NCI-H2196 (cell line): ENCODE data around the gene NTPCR.
A peak's percentile ranks its signal among the peaks of the same experiment; 100 is the strongest.
"Not testable (repeated sequence)": the region's sequence is repeated elsewhere in the genome, so short reads cannot be mapped to it uniquely, and the experiment has no call there.

Experiments used
- DNase-seq: peaks from one replicate; lab custom pipeline; 2025; ENCODE audit not compliant: unreplicated experiment; lab: John Stamatoyannopoulos, UW

NTPCR gene

GRCh38 chr1:232925421-232926220 is 24.8 kb upstream of the NTPCR start:
- no peak for DNase-seq

GRCh38 chr1:232927166-232927565 is 23.2 kb upstream of the NTPCR start:
- DNase-seq = not testable (repeated sequence)

DNA sequence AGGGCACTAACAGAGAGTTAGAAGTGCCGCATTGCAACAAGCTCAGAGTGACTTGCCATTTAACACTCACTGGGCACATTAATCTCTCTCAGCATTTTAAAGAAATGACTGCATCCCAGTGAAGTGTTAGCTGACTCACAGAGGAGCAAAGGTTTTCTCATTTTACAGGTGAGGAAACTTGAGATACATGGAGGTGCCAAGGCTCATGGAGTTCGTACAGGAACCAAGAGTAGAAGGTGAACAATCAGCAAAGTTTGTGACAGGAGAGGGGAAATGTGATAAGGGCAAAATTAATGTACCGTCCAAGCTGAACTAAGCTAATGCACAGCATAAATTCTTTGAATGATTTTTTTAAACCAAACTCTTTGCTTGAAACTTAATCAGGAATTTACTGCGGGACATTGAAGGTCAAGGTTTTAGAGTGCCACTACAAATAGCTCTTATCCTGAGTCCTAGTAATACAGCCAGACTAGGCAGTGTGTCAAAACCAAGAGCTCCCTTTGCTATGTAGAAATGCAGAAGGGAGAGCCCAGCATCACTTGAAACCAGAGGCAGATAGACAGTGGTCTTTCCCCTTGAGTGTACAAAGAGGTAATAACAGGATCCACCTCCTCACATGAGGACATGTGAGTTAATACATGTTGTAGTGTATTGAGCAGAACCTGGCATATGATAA is 22.4 kb upstream of the NTPCR start:
- no peak for DNase-seq

DNA sequence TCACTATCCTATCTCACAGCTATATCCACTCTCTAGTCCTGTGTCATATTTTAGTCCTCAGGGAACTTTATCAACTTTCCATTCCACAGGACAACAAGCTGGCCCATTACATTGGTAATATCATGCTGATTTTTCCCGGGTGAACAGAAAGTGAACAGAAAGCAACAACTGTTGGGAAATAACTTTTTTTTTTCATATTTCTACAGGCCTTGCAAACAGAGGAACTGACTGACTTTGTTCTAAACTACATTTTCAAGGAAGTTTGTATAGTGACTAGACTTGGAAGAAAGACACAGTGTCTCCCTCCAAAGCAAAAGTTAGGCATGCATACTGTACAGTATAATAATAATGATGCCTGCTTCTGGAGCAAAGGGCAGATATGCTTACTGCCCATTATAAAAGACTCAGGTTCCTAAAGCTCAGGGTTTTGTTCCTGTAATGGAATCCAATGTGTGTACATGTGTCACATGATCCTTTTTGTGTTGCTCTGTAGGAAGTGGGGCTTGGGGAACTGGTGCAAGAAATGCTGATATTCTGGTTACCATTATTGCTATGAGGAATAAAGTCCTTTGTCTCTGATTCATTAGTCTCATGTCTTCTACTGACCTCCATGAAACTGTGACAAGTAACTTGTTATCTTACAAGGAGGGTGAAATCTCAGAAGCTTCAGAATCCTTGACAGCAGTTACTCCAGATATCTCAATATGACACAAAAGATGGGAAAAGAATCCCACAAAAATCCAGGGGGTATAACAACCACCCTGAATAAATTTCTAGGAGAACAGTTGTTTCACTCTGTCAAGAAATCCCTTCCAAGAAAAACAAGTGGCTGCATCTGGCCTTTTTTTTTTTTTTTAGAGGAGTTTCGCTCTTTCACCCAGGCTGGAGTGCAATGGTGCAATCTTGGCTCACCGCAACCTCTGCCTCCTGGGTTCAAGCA is 17.7 kb upstream of the NTPCR start:
- no peak for DNase-seq

GRCh38 chr1:232936941-232937340 is 13.5 kb upstream of the NTPCR start:
- DNase-seq = no peak

DNA sequence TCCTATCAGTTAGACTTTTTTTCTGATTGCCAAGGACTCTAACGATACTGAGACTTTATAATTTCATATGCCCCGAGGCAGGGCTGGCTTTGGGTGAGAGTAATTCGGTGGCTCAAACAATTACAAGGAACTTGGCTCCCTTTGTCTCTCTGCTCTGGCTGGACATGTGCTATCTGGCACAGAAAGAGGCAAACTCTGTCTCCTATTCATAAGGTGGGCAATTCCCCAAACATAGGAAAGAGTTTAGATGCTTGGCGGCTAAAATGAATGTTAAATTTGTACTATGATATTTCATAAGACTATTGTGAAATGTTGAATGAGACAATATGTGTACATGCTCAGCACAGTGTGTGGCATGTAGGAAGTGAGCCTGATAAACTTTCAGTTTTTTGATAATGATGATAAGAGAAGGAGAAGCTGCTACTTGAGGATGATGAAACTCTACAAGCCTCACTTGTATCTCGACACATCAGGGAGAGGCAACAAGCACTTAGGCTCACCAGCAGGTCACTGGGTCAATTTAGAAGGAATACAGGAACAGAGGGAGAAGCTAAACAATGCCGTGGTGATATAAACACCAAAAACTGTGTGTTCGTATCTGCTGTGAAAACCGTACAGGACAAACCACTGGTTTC is 12.6 kb upstream of the NTPCR start:
- DNase-seq = no peak

DNA sequence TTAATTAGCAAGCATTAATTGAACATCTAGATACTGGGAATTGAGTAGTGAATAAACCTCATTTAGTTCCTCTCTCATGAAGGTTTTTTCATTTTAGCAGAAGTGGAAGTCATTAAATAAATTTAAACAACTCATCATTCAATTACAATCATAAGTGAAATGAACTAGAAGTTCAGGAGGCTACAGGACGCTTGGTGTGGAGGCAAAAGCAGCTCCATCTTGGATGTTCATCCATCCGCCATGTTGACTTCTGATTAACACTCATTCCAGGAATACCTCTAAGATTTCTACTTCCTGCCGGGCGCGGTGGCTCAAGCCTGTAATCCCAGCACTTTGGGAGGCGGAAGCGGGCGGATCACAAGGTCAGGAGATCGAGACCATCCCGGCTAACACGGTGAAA is 11.5 kb upstream of the NTPCR start:
- DNase-seq = no peak

DNA sequence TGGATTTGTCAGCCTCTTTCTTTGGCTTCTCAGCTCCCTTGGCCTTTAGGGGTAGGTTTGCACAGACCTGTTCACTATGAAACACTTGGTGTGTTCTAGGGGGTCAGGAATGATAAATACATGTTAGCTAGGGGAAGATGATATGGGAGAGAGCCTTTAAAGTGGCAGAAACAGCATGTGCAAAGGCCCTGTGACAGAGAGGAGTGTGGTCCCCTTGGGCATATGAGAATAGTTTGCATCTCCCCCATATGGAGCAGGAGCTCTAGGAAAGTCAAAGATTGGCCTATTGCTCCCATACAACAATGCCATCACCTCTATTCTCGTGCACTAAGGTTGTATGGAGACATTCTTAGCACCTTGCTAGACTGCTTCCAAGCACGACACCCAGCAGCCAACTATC is 10.7 kb upstream of the NTPCR start:
- DNase-seq = no peak

DNA sequence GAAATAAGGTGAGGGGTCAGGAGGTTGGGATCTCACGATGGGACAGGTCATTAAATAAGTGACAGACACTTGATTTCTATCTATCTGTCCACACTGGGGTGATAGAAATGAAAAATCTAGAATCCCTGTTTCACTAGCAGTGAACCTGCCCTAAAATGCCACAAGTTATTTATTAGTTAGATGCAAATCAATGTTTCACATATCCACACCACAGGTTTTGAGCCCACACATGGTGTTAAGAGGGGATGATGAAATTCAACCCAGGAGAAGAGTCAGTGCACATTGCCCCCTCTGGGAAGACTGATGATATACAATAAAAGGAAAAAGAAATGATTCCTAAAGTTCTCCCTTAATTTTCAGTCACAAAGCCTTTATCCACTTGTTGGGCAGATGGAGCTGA is 10.1 kb upstream of the NTPCR start:
- no peak for DNase-seq

DNA sequence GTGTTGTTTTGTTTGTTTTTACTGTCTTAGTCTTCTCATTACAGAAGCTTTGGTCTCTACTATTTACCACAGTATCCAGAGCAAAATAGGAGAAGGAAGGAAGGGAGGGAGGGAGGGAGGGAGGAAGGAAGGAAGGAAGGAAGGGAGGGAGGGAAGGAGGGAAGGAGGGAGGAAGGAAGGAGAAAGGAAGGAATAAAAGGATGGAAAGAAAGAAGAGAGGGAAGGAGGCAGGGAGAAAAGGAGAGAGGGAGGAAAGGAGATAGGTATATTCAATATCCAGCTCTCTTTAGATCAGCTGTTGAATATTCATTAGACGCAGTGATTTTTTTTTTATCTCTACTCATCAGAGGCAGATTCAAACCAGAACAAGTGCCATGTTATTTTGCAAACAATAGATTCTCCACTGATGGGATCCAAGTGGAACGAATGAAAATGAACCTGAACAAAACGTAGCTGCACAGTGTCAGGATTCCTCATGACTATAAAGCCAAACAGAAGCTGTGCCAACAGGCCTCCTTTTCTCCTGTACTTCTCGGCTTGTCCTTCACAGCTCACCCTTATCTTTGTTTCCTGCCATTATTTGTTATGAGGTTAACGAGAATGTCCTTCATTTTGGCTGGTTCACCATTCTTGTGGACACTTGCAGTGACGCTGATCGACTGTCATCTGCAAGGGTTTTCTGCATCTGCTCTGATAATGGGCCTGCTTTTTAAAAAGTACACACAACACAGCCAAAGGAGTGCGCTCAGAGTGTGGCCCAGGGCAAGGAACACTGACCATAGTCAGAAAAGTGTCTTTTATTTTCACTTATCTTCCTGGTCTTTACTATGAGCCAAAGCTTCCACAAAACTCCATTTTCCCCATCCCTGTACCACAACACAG is 7.8 kb upstream of the NTPCR start:
- no peak for DNase-seq

- no peak for DNase-seq
Measured at GRCh38 chr1:232943679-232944252, 6.6 kb upstream of the NTPCR start.

GRCh38 chr1:232944347-232944746 is 6.1 kb upstream of the NTPCR start:
- no peak for DNase-seq

- DNase-seq = no peak
Measured at GRCh38 chr1:232949636-232950196, 695 bp upstream of the NTPCR start.

- no peak for DNase-seq
Measured at GRCh38 chr1:232951180-232951579, 769 bp downstream of the NTPCR start.

DNA sequence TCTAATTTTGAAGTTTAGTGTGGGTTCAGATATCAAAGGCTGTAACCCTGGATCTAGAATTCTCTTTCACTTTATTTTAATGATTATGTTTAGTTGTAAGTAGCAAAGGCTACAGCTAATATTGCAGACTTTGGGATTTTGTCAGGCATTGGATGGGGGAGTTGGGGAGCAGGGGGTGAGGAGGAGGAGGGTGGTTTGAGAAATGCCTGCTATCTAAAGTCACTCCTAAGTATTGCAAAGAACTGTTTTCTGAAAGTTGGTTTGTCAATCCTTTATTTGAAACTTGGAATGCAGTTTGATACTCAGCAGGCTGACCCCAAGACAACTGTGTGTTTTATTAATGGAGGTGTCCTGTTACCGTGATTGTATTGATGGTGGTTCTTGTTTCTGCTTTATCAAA is 1.2 kb downstream of the NTPCR start:
- DNase-seq = no peak

- DNase-seq = peak; percentile 11
Measured at GRCh38 chr1:232952514-232953499, 2.4 kb downstream of the NTPCR start.

GRCh38 chr1:232954594-232955365 is 4.4 kb downstream of the NTPCR start:
- DNase-seq = no peak
